Body of pancreas (tissue), 4 donors: ENCODE results near the gene CKLF.

Source experiments
- POLR2A ChIP-seq, 3 donors: fragments of 450-650 bp; IDR thresholded peaks; one replicate each; pipeline ENCODE4 v1.6.1; 2016; ENCODE audit warnings: antibody characterized with exemption in 3 of 3, mild to moderate bottlenecking in 2 of 3
- TF ChIP-seq, protein P1 (sequence below), 7 experiments: fragments of 450-650 bp in 4 of 7; fragments of 200-600 bp in 3 of 7; sonication (generic) in 3 of 7; IDR thresholded peaks; one replicate each; pipeline ENCODE4 v1.5.1; 2016 to 2019; ENCODE audit warnings: antibody characterized with exemption in 7 of 7

DNA sequence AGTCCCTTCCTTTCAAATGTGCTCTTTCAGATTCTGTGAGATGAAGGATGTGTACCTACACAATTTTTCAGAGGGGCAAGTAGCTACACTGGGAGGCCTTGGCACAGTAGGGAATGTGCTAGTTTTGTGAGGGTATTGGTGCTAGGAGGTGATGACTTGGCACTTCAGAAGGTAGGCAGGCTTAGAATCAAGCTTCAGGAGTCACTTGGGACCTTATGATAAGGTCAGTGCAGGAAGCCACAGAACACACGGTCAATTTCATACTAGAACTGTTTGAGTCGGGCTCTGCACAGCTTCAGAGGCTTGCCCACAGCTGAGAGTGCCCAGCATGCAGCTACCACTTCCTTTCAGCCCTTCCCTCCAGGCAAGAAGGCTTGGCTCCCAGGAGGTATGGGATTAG is 20.0 kb downstream of the CKLF start:
- TF ChIP-seq, protein P1, sequence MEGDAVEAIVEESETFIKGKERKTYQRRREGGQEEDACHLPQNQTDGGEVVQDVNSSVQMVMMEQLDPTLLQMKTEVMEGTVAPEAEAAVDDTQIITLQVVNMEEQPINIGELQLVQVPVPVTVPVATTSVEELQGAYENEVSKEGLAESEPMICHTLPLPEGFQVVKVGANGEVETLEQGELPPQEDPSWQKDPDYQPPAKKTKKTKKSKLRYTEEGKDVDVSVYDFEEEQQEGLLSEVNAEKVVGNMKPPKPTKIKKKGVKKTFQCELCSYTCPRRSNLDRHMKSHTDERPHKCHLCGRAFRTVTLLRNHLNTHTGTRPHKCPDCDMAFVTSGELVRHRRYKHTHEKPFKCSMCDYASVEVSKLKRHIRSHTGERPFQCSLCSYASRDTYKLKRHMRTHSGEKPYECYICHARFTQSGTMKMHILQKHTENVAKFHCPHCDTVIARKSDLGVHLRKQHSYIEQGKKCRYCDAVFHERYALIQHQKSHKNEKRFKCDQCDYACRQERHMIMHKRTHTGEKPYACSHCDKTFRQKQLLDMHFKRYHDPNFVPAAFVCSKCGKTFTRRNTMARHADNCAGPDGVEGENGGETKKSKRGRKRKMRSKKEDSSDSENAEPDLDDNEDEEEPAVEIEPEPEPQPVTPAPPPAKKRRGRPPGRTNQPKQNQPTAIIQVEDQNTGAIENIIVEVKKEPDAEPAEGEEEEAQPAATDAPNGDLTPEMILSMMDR (IDR thresholded peaks at IDR 0.05), result no peak
- no peak for TF ChIP-seq POLR2A (IDR thresholded peaks at IDR 0.05)
